Activated naive CD4-positive, alpha-beta T cell treated with anti-CD3 and anti-CD28 coated beads, Interleukin-2, amount 50 U/mL, for 24 hours (primary cell): ENCODE data around the gene IFNL2.

Experiments
- H3K27ac Mint-ChIP-seq: one replicate; pipeline ENCODE4 v1.8.0; 2021; ENCODE audit warnings: mild to moderate bottlenecking, mixed read lengths
- H3K27me3 Mint-ChIP-seq: one replicate; pipeline ENCODE4 v1.8.0; 2021; ENCODE audit warnings: mixed read lengths
- H3K36me3 Mint-ChIP-seq: one replicate; pipeline ENCODE4 v1.8.0; 2021; ENCODE audit warnings: mixed read lengths
- H3K4me1 Mint-ChIP-seq: one replicate; pipeline ENCODE4 v1.8.0; 2021; ENCODE audit warnings: mixed read lengths
- H3K4me3 Mint-ChIP-seq: one replicate; pipeline ENCODE4 v1.8.0; 2021; ENCODE audit warnings: mild to moderate bottlenecking, mixed read lengths
- H3K9me3 Mint-ChIP-seq: one replicate; pipeline ENCODE4 v1.8.0; 2021; ENCODE audit warnings: mixed read lengths

IFNL2 gene

DNA sequence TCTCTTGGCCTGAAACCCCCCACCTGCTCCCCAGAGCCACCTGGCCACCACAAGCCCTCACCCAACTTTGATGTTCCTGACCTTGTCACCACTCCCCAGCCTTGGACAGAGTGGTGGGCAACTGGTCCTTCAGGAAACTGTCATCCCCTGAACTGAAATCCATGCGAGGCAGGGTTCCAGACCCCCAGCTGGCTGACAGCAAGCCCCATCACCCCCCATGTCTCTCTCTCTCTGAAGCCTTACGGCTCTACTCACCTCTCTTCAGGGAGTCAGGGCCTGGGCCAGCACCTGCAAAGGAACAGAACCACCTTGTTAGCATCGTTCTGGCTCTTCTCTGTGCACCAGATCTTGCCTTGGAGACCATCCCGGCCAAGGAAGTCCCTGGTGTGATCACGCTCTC lies 49.9 kb downstream of the IFNL2 start:
- H3K36me3 Mint-ChIP-seq, result peaks cover 5% of the 10 kb centered on the region
- H3K4me3 Mint-ChIP-seq, result no peak overlapping the region
- no peaks in the 10 kb centered on the region for H3K9me3 Mint-ChIP-seq
- no peaks in the 10 kb centered on the region for H3K27me3 Mint-ChIP-seq
- peaks cover 19% of the 10 kb centered on the region for H3K4me1 Mint-ChIP-seq
- no peak overlapping the region for H3K27ac Mint-ChIP-seq

DNA sequence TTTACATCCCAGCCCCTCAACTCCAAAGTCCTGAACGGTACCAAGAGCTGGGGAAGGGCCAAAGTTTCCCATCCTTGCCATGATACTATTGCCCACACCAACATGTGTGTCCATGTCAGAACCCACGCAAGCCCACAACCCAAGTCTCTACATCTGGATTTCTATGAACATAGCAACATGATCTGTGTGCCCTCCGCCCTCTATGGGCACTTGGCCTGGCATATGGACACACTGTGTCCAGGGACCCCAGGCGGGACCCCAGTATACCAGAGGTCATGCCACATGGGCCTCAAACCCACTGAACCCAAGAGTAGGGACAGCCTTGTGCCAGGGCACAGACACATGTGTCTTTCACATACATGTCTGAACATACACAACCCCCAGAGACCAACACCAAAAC lies 50.5 kb downstream of the IFNL2 start:
- Mint-ChIP-seq H3K9me3 (no peaks in the 10 kb centered on the region), H3K4me3 (peak overlapping the region; percentile 68), H3K4me1 (peaks cover 19% of the 10 kb centered on the region), H3K36me3 (peaks cover 2% of the 10 kb centered on the region), H3K27ac (no peak overlapping the region), H3K27me3 (no peaks in the 10 kb centered on the region)

DNA sequence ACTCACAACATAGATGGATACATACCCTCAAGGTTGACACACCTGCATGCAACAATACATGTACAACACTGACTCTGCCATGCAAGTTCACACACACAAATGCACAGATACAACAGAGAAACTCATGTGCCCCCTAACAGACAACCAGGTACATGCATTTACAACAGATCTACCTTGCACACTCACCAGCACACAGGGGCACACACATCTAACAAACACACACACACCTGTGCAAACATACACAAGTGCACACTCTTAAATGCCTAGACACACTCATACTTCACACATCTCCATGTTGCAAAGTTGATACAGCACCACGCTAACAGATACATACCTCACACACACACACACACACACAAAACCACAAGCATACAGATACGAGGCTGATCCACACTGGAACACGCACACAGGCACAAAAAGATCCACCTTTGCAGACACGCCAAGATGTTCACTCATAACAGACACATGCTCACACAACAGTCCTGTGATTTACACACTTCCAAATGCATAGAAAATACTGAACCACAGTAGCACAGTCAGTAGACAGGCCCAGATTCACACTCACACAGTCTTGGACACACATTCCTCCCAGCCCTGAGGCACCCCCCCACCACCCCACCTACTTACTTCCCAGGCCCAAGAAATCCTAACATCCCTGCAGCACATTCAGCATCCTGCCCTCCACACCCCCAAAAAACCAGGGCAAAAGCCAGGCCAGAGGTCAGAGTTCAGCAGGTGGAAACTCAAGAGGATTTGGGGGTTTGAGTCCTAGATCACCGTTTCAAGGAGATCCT lies 51.1 kb downstream of the IFNL2 start:
- peaks cover 19% of the 10 kb centered on the region for H3K4me1 Mint-ChIP-seq

More for the DNA sequence above, 51.1 kb downstream of the IFNL2 start:
- H3K9me3 Mint-ChIP-seq, result no peaks in the 10 kb centered on the region
- peaks cover 2% of the 10 kb centered on the region for H3K36me3 Mint-ChIP-seq
- peak overlapping the region; percentile 56 for H3K27ac Mint-ChIP-seq
- H3K4me3 Mint-ChIP-seq, result peak overlapping the region; percentile 68
- no peaks in the 10 kb centered on the region for H3K27me3 Mint-ChIP-seq
